Hepatocyte (in vitro differentiated cells): ENCODE data around the gene TGM2. TPM values are rescaled to one million over a fixed set of nuclear protein-coding genes. Genes with fewer than 3 reads are reported as not detected.

ENCODE experiments used
- DNase-seq: peaks from one replicate; pipeline ENCODE4 v3.0.0-alpha.2; 2016; ENCODE audit warnings: low spot score
- H2AFZ ChIP-seq: fragments of 200-600 bp; sonication (generic); 2 replicates; pipeline ENCODE4 v1.6.0; 2016; ENCODE audit warnings: antibody characterized with exemption, mild to moderate bottlenecking
- H3K27ac ChIP-seq: fragments of 200-600 bp; sonication (generic); 2 replicates; pipeline ENCODE4 v1.5.1; 2016; ENCODE audit warnings: mild to moderate bottlenecking
- H3K27me3 ChIP-seq: fragments of 200-600 bp; sonication (generic); 2 replicates; pipeline ENCODE4 v1.6.1; 2016
- H3K36me3 ChIP-seq: fragments of 200-600 bp; sonication (generic); replicated peaks from 2 replicates; pipeline ENCODE4 v1.5.1; 2016; ENCODE audit warnings: low read depth; ENCODE audit not compliant: insufficient read depth
- H3K4me1 ChIP-seq: fragments of 200-600 bp; sonication (generic); 2 replicates; pipeline ENCODE4 v1.5.1; 2016; ENCODE audit warnings: mild to moderate bottlenecking, moderate library complexity; ENCODE audit not compliant: insufficient read depth
- H3K4me2 ChIP-seq: fragments of 200-600 bp; sonication (generic); 2 replicates; pipeline ENCODE4 v1.6.0; 2016
- H3K4me3 ChIP-seq: fragments of 200-600 bp; sonication (generic); 2 replicates; pipeline ENCODE4 v1.5.1; 2016; ENCODE audit warnings: mild to moderate bottlenecking
- H3K79me2 ChIP-seq: fragments of 200-600 bp; sonication (generic); 2 replicates; pipeline ENCODE4 v1.6.0; 2017; ENCODE audit warnings: mild to moderate bottlenecking
- H3K9me2 ChIP-seq: fragments of 200-600 bp; sonication (generic); replicated peaks from 2 replicates; pipeline ENCODE4 v1.6.0; 2017; ENCODE audit warnings: mild to moderate bottlenecking; ENCODE audit not compliant: insufficient read depth
- H3K9me3 ChIP-seq: fragments of 200-600 bp; sonication (generic); 2 replicates; pipeline ENCODE4 v1.5.1; 2016; ENCODE audit warnings: low read depth, mild to moderate bottlenecking
- H4K20me1 ChIP-seq: fragments of 200-600 bp; sonication (generic); 2 replicates; pipeline ENCODE4 v1.6.0; 2016; ENCODE audit warnings: mild to moderate bottlenecking; ENCODE audit not compliant: insufficient read depth, poor library complexity, severe bottlenecking
- EZH2 ChIP-seq: fragments of 200-600 bp; sonication (generic); IDR thresholded peaks from 2 replicates; pipeline ENCODE4 v1.6.1; 2016; ENCODE audit warnings: antibody characterized with exemption, mild to moderate bottlenecking, borderline replicate concordance
- EZH2phosphoT487 ChIP-seq: fragments of 200-600 bp; sonication (generic); IDR thresholded peaks from one replicate; pipeline ENCODE4 v1.6.1; 2018; ENCODE audit warnings: antibody characterized with exemption, mild to moderate bottlenecking, low read depth, moderate library complexity; ENCODE audit not compliant: unreplicated experiment, severe bottlenecking
- WGBS: methylation state at CpG from one replicate; pipeline ENCODE4 v1.1.6; 2016; ENCODE audit warnings: low lambda C conversion rate; ENCODE audit errors: missing lambda C conversion rate; 5-methylcytosine and 5-hydroxymethylcytosine counted together
- polyA plus RNA-seq: library from polyadenylated mRNA; unstranded; fragments of >200 nt; fragmentation: Nextera tagmentation; extraction: Ambion mirVana; gene quantifications from 2 replicates; pipeline ENCODE4 v1.2.1, GENCODE V29; 2016
- total RNA-seq: library from RNA; depleted of rRNA; stranded (reverse); fragments of >200 nt; gene quantifications from 2 replicates; pipeline ENCODE4 v1.2.3, GENCODE V29; 2014
- TF ChIP-seq, protein P1 (sequence below): fragments of 200-600 bp; sonication (generic); IDR thresholded peaks from 2 replicates; pipeline ENCODE4 v1.5.1; 2016; ENCODE audit warnings: antibody characterized with exemption, mild to moderate bottlenecking; ENCODE audit not compliant: poor library complexity

TGM2 gene
- total and polyA plus RNA-seq, 2 experiments from 2014 or later: 85.8 to 133 TPM

DNA sequence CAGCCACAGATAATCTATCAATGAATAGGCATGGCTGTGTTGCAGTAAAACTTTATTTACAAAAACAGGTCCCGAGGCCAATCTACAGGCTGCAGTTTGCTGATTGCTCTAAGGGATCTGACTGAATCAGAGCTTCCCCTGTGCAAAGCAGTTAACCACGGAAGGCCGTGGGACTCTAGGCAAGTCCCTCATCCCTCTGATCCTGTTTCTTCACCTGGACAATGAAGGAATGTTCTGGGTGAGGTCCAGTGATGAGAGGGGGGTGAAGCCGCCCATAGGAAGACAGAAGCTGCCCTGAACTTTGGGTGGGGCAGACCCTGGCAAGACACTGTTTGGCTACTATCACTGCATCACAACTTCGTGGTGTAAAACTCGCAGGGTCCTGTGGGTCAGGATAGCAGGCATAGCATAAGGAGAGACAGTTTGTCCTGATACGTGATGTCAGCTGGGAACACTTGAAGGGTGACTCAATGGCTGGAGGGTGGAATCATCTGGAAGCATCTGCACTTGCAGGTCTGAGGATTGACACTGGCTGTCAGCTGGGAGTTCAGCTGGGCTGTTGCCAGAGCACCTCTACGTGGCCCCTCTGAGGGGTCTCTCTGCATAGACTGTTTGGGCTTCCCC, 33.3 kb upstream of the TGM2 start:
- Histone ChIP-seq H2AFZ (no peak overlapping the region), H3K36me3 (no peaks in the 10 kb centered on the region), H3K4me2 (no peak overlapping the region), H3K9me3 (no peaks in the 10 kb centered on the region), H3K4me1 (no peaks in the 10 kb centered on the region), H3K27ac (no peak overlapping the region), H3K79me2 (no peaks in the 10 kb centered on the region), H3K4me3 (no peak overlapping the region), H4K20me1 (no peaks in the 10 kb centered on the region), H3K27me3 (no peaks in the 10 kb centered on the region), H3K9me2 (no peaks in the 10 kb centered on the region)
- 67% methylated on average over 8 of the region's 8 CpGs for WGBS
- no peak for DNase-seq
- TF ChIP-seq, protein P1, sequence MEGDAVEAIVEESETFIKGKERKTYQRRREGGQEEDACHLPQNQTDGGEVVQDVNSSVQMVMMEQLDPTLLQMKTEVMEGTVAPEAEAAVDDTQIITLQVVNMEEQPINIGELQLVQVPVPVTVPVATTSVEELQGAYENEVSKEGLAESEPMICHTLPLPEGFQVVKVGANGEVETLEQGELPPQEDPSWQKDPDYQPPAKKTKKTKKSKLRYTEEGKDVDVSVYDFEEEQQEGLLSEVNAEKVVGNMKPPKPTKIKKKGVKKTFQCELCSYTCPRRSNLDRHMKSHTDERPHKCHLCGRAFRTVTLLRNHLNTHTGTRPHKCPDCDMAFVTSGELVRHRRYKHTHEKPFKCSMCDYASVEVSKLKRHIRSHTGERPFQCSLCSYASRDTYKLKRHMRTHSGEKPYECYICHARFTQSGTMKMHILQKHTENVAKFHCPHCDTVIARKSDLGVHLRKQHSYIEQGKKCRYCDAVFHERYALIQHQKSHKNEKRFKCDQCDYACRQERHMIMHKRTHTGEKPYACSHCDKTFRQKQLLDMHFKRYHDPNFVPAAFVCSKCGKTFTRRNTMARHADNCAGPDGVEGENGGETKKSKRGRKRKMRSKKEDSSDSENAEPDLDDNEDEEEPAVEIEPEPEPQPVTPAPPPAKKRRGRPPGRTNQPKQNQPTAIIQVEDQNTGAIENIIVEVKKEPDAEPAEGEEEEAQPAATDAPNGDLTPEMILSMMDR: no peak
- TF ChIP-seq EZH2 (no peak), EZH2phosphoT487 (no peak)

DNA sequence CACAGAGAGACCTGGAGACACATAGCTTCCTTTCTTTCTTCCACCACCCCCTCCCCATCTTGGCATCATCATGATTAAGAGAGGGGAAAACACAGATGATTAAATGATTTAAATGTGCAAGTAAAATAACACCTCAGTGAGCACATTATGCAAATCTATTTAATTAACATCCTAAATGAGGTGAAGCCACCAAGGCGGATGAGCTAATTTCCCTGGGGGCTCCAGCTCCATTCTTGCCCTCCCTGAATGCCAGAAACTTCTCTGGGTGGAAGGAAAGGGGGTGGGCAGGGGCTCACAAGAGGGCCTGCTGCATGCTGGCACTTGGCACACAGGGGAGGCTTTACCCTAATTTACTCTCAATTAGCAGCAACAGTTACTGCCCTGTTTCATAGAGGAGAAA, 32.5 kb upstream of the TGM2 start:
- H3K4me1 ChIP-seq: no peaks in the 10 kb centered on the region
- no peaks in the 10 kb centered on the region for H3K36me3 ChIP-seq
- no peak for DNase-seq
- H3K27me3 ChIP-seq: no peaks in the 10 kb centered on the region
- no peak overlapping the region for H2AFZ ChIP-seq
- H3K9me2 ChIP-seq: no peaks in the 10 kb centered on the region
- H3K4me3 ChIP-seq: no peak overlapping the region
- H4K20me1 ChIP-seq: no peaks in the 10 kb centered on the region
- TF ChIP-seq, protein P1: no peak
- TF ChIP-seq EZH2: no peak
- no peak for TF ChIP-seq EZH2phosphoT487
- no peak overlapping the region for H3K27ac ChIP-seq
- H3K79me2 ChIP-seq: no peaks in the 10 kb centered on the region
- WGBS: 84% methylated on average over 1 of the region's 1 CpG
- no peak overlapping the region for H3K4me2 ChIP-seq
- no peaks in the 10 kb centered on the region for H3K9me3 ChIP-seq

DNA sequence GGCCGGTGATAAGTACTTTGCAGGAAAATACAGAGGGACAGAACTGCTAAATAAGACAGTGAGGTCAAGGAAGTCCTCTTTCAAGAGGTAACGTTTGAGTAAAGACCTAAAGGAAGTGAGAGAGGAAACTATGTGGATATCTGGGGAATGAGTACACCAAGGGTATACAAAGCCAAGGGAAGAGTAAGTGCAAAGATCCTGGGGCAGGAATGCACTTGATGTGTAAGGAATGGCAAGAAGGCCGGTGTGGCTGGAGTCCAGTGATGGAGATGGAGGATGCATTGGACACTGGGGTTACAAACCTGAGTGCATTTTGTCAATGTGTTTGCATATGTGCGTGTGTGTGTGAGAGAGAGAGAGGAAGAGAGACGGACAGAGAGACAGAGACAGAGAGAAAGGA, 32.1 kb upstream of the TGM2 start:
- H3K27ac ChIP-seq: peak overlapping the region; percentile 18
- H2AFZ ChIP-seq: no peak overlapping the region
- no peak overlapping the region for H3K4me2 ChIP-seq
- no peaks in the 10 kb centered on the region for H3K79me2 ChIP-seq
- H3K4me1 ChIP-seq: no peaks in the 10 kb centered on the region
- no peaks in the 10 kb centered on the region for H3K27me3 ChIP-seq
- H3K4me3 ChIP-seq: no peak overlapping the region
- no peaks in the 10 kb centered on the region for H3K9me3 ChIP-seq
- H3K36me3 ChIP-seq: no peaks in the 10 kb centered on the region
- H4K20me1 ChIP-seq: no peaks in the 10 kb centered on the region
- no peak for DNase-seq
- TF ChIP-seq EZH2phosphoT487 (no peak), EZH2 (no peak)
- TF ChIP-seq, protein P1: no peak
- 88% methylated on average over 5 of the region's 5 CpGs for WGBS
- H3K9me2 ChIP-seq: no peaks in the 10 kb centered on the region
